Measurements from ENCODE around the gene PHF2.

PHF2 gene

GRCh38 chr9:93579711-93580516 lies 3.5 kb downstream of the PHF2 start:
- Histone ChIP-seq H3K9me3 (ENCODE audit: control insufficient read depth, low read depth, low read length) (no peaks in the 10 kb centered on the region), H3K4me1 (ENCODE audit: control insufficient read depth, low read depth, low read length) (peaks cover 17% of the 10 kb centered on the region), H3K27me3 (ENCODE audit: control insufficient read depth, insufficient read depth, low read length) (peaks cover 20% of the 10 kb centered on the region), H3K4me3 (ENCODE audit: low read length) (no peak overlapping the region), H3K27ac (ENCODE audit: low read length) (no peak overlapping the region), H3K9ac (ENCODE audit: low read length) (no peak overlapping the region), H3K36me3 (ENCODE audit: control insufficient read depth, low read depth, low read length) (no peaks in the 10 kb centered on the region)

DNA sequence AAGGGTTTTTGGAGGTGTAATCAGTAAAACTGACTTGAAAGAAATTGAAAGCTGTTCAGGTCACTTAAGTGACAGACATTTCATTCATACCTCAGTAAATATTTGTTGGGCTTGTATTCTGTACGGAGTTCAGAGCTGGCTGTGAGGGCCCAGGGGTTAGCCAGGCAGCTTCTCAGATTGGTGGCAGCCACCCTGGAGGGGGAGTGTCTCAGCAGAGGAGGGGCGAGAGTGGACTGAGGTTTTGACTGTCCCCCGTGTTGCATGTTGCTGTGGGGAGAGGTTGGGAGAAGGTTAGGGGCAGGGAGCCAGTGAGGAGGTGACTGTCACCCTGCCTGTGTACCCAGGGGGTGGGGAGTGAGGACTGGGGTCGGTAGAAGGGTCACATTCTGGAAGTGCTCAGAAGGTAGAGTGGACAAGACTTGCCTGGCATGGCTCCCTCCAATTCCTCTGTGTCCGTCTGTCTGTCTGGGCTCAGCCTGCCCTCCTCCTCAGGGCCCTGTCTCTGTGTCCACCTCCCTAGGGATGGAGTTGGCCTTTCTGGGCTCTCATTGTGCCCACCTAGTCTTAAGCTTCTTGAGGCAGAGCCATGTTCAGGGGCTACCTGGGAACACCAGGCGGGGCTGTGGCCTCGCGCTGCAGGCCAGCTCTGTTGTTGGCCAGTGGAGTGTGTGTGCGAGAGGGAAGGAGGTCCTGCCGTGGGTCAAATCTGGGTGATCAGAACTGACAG lies 4.4 kb downstream of the PHF2 start:
- H3K9ac ChIP-seq (ENCODE audit: low read length) = no peak overlapping the region
- H3K4me1 ChIP-seq (ENCODE audit: control insufficient read depth, low read depth, low read length) = peaks cover 13% of the 10 kb centered on the region
- no peaks in the 10 kb centered on the region for H3K9me3 ChIP-seq (ENCODE audit: control insufficient read depth, low read depth, low read length)
- no peak overlapping the region for H3K27ac ChIP-seq (ENCODE audit: low read length)
- no peak overlapping the region for H3K4me3 ChIP-seq (ENCODE audit: low read length)
- peaks cover 12% of the 10 kb centered on the region for H3K27me3 ChIP-seq (ENCODE audit: control insufficient read depth, insufficient read depth, low read length)
- no peaks in the 10 kb centered on the region for H3K36me3 ChIP-seq (ENCODE audit: control insufficient read depth, low read depth, low read length)

DNA sequence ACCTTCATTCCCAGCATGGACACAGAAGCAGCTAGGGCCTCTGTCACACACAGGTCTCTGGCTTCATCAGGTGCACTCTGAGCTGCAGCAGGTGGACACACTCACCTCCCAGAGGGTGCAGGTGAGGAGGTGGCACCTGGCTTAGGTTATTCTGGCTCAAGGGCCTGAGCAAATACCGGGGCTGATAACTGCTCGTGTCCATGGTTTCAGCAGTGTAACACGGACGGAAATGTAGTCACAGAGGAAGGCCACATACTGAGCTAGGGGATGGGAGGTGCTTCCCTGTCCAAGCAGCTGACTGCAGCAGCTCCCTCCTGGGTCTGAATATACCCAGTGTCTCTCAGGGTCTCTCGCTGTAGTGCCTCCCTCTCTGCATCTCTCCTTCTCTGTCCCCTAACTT lies 5.7 kb downstream of the PHF2 start:
- Histone ChIP-seq H3K27me3 (ENCODE audit: control insufficient read depth, insufficient read depth, low read length) (peaks cover 12% of the 10 kb centered on the region), H3K4me1 (ENCODE audit: control insufficient read depth, low read depth, low read length) (peaks cover 13% of the 10 kb centered on the region), H3K9me3 (ENCODE audit: control insufficient read depth, low read depth, low read length) (no peaks in the 10 kb centered on the region), H3K27ac (ENCODE audit: low read length) (no peak overlapping the region), H3K9ac (ENCODE audit: low read length) (no peak overlapping the region), H3K4me3 (ENCODE audit: low read length) (no peak overlapping the region), H3K36me3 (ENCODE audit: control insufficient read depth, low read depth, low read length) (no peaks in the 10 kb centered on the region)

DNA sequence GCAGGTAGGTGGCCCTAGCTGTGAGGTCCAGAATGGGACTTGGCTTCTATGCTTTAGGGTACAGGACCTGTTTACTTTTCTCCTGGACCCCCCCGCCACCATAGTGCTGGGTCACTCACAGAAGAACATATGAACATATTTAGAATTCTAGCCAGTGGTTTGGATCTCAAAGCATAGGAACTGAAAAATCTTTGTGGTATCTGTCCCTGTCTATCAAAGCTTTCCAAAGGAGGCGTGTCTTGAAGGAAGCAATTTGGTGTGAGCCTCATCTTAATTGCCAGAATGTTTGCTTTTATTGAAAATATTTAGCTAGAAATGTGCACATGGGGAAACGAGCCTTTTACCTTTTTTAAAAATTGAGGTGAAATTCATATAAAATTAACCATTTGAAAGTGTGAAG lies 6.2 kb downstream of the PHF2 start:
- H3K27me3 ChIP-seq (ENCODE audit: control insufficient read depth, insufficient read depth, low read length) = peaks cover 10% of the 10 kb centered on the region
- H3K9me3 ChIP-seq (ENCODE audit: control insufficient read depth, low read depth, low read length) = no peaks in the 10 kb centered on the region
- H3K4me3 ChIP-seq (ENCODE audit: low read length) = no peak overlapping the region
- H3K4me1 ChIP-seq (ENCODE audit: control insufficient read depth, low read depth, low read length) = peaks cover 11% of the 10 kb centered on the region
- no peak overlapping the region for H3K27ac ChIP-seq (ENCODE audit: low read length)
- no peak overlapping the region for H3K9ac ChIP-seq (ENCODE audit: low read length)
- H3K36me3 ChIP-seq (ENCODE audit: control insufficient read depth, low read depth, low read length) = no peaks in the 10 kb centered on the region

GRCh38 chr9:93585259-93585658 lies 8.9 kb downstream of the PHF2 start:
- Histone ChIP-seq H3K4me3 (ENCODE audit: low read length) (no peak overlapping the region), H3K9me3 (ENCODE audit: control insufficient read depth, low read depth, low read length) (no peaks in the 10 kb centered on the region), H3K9ac (ENCODE audit: low read length) (no peak overlapping the region), H3K36me3 (ENCODE audit: control insufficient read depth, low read depth, low read length) (no peaks in the 10 kb centered on the region), H3K4me1 (ENCODE audit: control insufficient read depth, low read depth, low read length) (peaks cover 11% of the 10 kb centered on the region), H3K27me3 (ENCODE audit: control insufficient read depth, insufficient read depth, low read length) (no peaks in the 10 kb centered on the region), H3K27ac (ENCODE audit: low read length) (no peak overlapping the region)

DNA sequence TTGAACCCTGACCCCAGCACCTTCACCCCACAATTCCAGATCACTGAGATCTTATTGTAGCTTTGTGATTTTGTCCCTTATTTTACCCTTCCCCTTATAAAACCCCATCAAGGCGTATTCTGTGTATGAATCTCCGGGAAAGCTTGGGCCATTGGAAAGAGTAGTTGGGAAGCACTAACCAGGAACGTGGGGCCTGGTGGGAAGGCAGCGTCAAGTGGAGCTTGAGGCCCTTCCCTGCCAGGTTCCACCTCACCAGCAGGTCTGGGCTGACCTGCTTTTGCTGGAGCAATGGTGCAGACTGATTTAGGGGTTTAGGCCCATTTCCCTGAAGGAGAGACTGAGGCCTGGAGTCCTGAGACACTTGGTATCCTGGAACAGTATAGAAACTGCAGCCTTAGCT lies 9.3 kb downstream of the PHF2 start:
- Histone ChIP-seq H3K4me1 (ENCODE audit: control insufficient read depth, low read depth, low read length) (peaks cover 11% of the 10 kb centered on the region), H3K27me3 (ENCODE audit: control insufficient read depth, insufficient read depth, low read length) (no peaks in the 10 kb centered on the region), H3K36me3 (ENCODE audit: control insufficient read depth, low read depth, low read length) (no peaks in the 10 kb centered on the region), H3K9me3 (ENCODE audit: control insufficient read depth, low read depth, low read length) (no peaks in the 10 kb centered on the region), H3K9ac (ENCODE audit: low read length) (no peak overlapping the region), H3K27ac (ENCODE audit: low read length) (no peak overlapping the region), H3K4me3 (ENCODE audit: low read length) (no peak overlapping the region)

DNA sequence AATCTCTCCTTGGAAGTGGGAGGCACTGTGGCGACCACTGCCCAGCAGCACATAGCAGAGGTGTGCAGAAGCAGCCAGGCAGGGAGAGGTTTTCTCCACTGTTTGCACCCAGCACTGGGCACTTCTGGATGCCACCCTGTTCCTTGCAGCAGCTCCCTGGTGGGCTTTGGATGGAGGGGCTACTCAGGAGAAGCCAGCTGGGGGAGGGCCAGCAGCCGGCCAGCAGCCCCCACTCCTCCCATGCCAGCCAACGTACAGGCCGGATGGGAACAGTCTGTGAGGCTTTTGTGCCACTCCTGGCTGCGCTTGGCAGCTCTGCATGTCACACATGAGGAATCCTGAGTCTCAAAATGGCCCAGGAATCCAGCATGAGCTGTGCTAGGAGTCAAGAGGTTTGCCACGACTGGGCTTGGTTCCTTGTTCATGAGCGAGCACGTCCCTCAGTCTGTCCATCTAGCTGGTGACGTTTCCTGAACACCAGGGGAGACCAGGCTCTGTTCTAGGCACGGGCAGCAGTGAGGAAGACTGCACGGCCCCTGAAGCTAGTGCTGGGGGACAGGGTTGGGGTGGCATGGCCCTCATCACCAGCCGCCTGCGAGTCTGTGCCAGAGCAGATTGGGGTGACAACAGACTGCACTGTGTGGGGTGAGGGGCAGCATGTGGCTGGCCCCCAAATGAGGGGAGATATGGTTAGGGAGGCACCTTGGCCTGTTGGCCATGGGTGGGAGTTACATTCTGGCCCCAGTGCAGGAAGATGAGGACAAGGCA lies 10.1 kb downstream of the PHF2 start:
- H3K4me3 ChIP-seq (ENCODE audit: low read length) = no peak overlapping the region
- H3K27ac ChIP-seq (ENCODE audit: low read length) = no peak overlapping the region
- H3K9ac ChIP-seq (ENCODE audit: low read length) = no peak overlapping the region
- H3K36me3 ChIP-seq (ENCODE audit: control insufficient read depth, low read depth, low read length) = no peaks in the 10 kb centered on the region
- H3K4me1 ChIP-seq (ENCODE audit: control insufficient read depth, low read depth, low read length) = peaks cover 11% of the 10 kb centered on the region
- H3K27me3 ChIP-seq (ENCODE audit: control insufficient read depth, insufficient read depth, low read length) = no peaks in the 10 kb centered on the region
- H3K9me3 ChIP-seq (ENCODE audit: control insufficient read depth, low read depth, low read length) = no peaks in the 10 kb centered on the region

- peaks cover 6% of the 10 kb centered on the region for H3K4me1 ChIP-seq (ENCODE audit: control insufficient read depth, low read depth, low read length)
- no peak overlapping the region for H3K4me3 ChIP-seq (ENCODE audit: low read length)
- H3K27ac ChIP-seq (ENCODE audit: low read length) = no peak overlapping the region
- H3K9ac ChIP-seq (ENCODE audit: low read length) = no peak overlapping the region
- H3K9me3 ChIP-seq (ENCODE audit: control insufficient read depth, low read depth, low read length) = no peaks in the 10 kb centered on the region
- H3K27me3 ChIP-seq (ENCODE audit: control insufficient read depth, insufficient read depth, low read length) = no peaks in the 10 kb centered on the region
- no peaks in the 10 kb centered on the region for H3K36me3 ChIP-seq (ENCODE audit: control insufficient read depth, low read depth, low read length)
Observed at GRCh38 chr9:93587284-93587650, 10.9 kb downstream of the PHF2 start.

DNA sequence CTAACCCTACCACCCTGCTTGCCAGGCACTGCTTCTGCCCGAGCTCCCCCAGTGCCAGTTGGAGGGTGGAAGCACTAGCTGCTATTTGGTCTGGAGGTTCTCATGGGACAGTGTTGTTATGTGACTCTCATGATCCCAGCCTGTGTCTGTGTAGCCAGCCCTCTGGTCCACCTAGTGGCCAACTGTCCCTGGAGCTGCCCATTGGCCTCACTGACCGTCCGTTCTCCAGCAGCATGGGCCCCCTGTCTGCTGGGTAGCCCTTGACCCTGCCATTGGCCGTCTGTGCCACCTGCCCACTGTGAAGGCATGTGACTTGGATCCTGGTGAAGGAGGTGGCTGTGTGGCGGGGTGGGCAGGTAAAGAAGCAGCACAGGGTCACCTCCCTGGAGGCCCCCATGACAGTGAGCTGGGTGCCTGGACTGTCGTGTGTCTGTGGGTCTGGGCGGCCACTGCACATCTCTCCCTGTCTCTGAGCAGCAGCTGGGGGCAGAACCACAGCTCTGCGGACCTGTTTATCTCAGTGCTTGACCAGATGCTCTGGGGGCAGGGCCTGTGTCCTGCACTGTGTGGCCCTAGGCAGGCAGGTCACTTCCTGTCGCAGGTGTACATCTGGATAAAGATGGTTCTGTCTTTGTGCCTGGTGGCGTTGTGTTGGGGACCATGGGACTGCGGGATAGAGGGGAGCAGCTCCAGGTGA lies 11.4 kb downstream of the PHF2 start:
- no peak overlapping the region for H3K4me3 ChIP-seq (ENCODE audit: low read length)
- H3K9ac ChIP-seq (ENCODE audit: low read length) = no peak overlapping the region
- H3K27ac ChIP-seq (ENCODE audit: low read length) = no peak overlapping the region
- H3K4me1 ChIP-seq (ENCODE audit: control insufficient read depth, low read depth, low read length) = peaks cover 3% of the 10 kb centered on the region
- no peaks in the 10 kb centered on the region for H3K9me3 ChIP-seq (ENCODE audit: control insufficient read depth, low read depth, low read length)
- no peaks in the 10 kb centered on the region for H3K36me3 ChIP-seq (ENCODE audit: control insufficient read depth, low read depth, low read length)
- H3K27me3 ChIP-seq (ENCODE audit: control insufficient read depth, insufficient read depth, low read length) = no peaks in the 10 kb centered on the region

DNA sequence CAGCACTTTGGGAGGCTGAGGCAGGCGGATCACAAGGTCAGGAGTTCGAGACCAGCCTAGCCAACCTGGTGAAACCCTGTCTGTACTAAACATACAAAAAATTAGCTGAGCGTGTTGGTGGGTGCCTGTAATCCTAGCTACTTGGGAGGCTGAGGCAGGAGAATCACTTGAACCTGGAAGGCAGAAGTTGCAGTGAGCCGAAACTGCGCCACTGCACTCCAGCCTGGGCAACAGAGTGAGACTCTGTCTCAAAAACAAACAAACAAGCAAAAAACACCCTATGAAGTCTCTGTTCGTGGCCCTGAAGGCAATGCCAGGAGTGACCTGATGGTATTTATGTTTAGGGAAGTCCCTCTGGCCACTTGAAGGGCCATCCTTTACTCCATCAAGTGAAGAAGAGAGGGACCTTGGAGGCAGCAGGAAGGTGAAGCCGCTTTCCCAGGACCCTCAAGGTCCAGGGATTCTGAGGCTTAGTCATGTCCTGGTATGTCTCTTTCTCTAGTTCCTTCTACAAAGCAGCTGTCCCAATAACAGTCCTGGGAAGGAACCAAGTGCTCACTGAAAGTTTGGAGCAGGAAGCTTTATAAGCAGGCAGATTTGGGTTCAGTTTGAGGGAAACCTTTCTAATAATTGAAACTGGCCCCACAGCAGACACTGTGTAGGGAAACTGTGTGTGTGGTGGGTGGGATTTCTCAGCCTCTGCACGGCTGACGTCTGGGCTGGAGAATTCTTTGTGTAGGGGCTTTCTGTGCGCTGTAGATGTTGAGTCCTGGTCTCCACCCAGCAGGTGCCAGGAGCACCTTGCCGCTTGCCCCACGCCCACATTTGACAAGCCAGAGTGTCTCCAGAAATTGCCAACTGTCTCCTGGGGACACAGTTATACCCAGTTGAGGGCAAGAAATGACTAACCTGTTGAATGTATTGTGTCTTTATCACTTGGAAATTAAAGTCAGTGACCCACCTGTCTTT lies 12.5 kb downstream of the PHF2 start:
- no peaks in the 10 kb centered on the region for H3K9me3 ChIP-seq (ENCODE audit: control insufficient read depth, low read depth, low read length)
- H3K36me3 ChIP-seq (ENCODE audit: control insufficient read depth, low read depth, low read length) = no peaks in the 10 kb centered on the region
- H3K4me1 ChIP-seq (ENCODE audit: control insufficient read depth, low read depth, low read length) = peaks cover 3% of the 10 kb centered on the region
- no peak overlapping the region for H3K9ac ChIP-seq (ENCODE audit: low read length)
- H3K27ac ChIP-seq (ENCODE audit: low read length) = no peak overlapping the region
- H3K27me3 ChIP-seq (ENCODE audit: control insufficient read depth, insufficient read depth, low read length) = no peaks in the 10 kb centered on the region
- no peak overlapping the region for H3K4me3 ChIP-seq (ENCODE audit: low read length)

All from iPS-18a (cell line).